ACHN (cell line): Measurements from ENCODE around the gene POMT2.

Experiments
- DNase-seq: peaks from one replicate; pipeline ENCODE4 v3.0.0-alpha.2; 2015
- in situ Hi-C: cut with HindIII; loops from 2 replicates; pipeline ENCODE4 v1.10.0; 2017; ENCODE audit warnings: low sequenced_read_pairs, low pct_ligation_motif_present, low pct_unique_long_range_greater_than_20kb

Gene POMT2

GRCh38 chr14:77275601-77276017, 45.1 kb downstream of the POMT2 start:
- in situ Hi-C loops = no loop called here
- DNase-seq = no peak

- in situ Hi-C loops = no loop called here
- DNase-seq = no peak
These were observed 45.6 kb downstream of the POMT2 start for GRCh38 chr14:77275041-77275580.

GRCh38 chr14:77273796-77274195, 46.9 kb downstream of the POMT2 start:
- in situ Hi-C loops = no loop called here

GRCh38 chr14:77272261-77272660, 48.4 kb downstream of the POMT2 start:
- in situ Hi-C loops = no loop called here
- DNase-seq = no peak

More at GRCh38 chr14:77273796-77274195, 46.9 kb downstream of the POMT2 start:
- DNase-seq = no peak

GRCh38 chr14:77271113-77271710, 49.5 kb downstream of the POMT2 start, which contains the start of gene NGB:
NGB (minus strand) TSS chr14:77271206; CDS start chr14:77270937, 269 bp downstream.
- no peak for DNase-seq
- in situ Hi-C loops = no loop called here

- DNase-seq = no peak
These were observed 50.1 kb downstream of the POMT2 start for GRCh38 chr14:77270361-77271112.

GRCh38 chr14:77268989-77269600, 51.6 kb downstream of the POMT2 start:
- in situ Hi-C loops = no loop called here
- no peak for DNase-seq

More at GRCh38 chr14:77270361-77271112, 50.1 kb downstream of the POMT2 start:
- in situ Hi-C loops = no loop called here

- in situ Hi-C loops = no loop called here
- no peak for DNase-seq
These were observed 52.6 kb downstream of the POMT2 start for GRCh38 chr14:77267937-77268699.

- in situ Hi-C loops = no loop called here
- no peak for DNase-seq
These were observed 54.3 kb downstream of the POMT2 start for GRCh38 chr14:77266336-77266735.

GRCh38 chr14:77265561-77266335, 54.9 kb downstream of the POMT2 start:
- no peak for DNase-seq
- in situ Hi-C loops = no loop called here

GRCh38 chr14:77265187-77265515, 55.5 kb downstream of the POMT2 start:
- DNase-seq = no peak
- in situ Hi-C loops = no loop called here

- in situ Hi-C loops = no loop called here
- no peak for DNase-seq
These were observed 56.1 kb downstream of the POMT2 start for GRCh38 chr14:77264466-77265186.

GRCh38 chr14:77260631-77261030, 60.1 kb downstream of the POMT2 start:
- in situ Hi-C loops = no loop called here
- DNase-seq = no peak

GRCh38 chr14:77260199-77260598, 60.5 kb downstream of the POMT2 start:
- DNase-seq = no peak
- in situ Hi-C loops = no loop called here

- in situ Hi-C loops = no loop called here
- no peak for DNase-seq
These were observed 61.5 kb downstream of the POMT2 start for GRCh38 chr14:77259025-77259715.

GRCh38 chr14:77258566-77258965, 62.1 kb downstream of the POMT2 start:
- DNase-seq = no peak
- in situ Hi-C loops = no loop called here

GRCh38 chr14:77257700-77258099, 63.0 kb downstream of the POMT2 start:
- no peak for DNase-seq
- in situ Hi-C loops = no loop called here
